A673 (cell line): ENCODE data around the gene DUXA. TPM values are rescaled to one million over a fixed set of nuclear protein-coding genes. Genes with fewer than 3 reads are reported as not detected.

Experiments used
- Bru-seq: library from RNA; stranded (reverse); fragments of 400-500 nt; gene quantifications from one replicate; lab custom pipeline; 2021; lab: Mats Ljungman, UMichigan
- BruChase-seq, 2 experiments: library from RNA; stranded (reverse); fragments of 400-500 nt; gene quantifications; one replicate each; lab custom pipeline; 2021; lab: Mats Ljungman, UMichigan
- BruUV-seq: library from RNA; stranded (reverse); fragments of 400-500 nt; replicated peaks from 2 replicates; lab custom pipeline; 2021; lab: Mats Ljungman, UMichigan
- CTCF ChIA-PET: fragments of 300-600 bp; sonication (Branson Sonifier 250); formaldehyde crosslinking; loops from one replicate; lab custom pipeline; 2022; ENCODE audit warnings: antibody characterized with exemption; lab: Charles Lee
- POLR2A ChIA-PET: fragments of 300-600 bp; sonication (Branson Sonifier 250); formaldehyde crosslinking; loops from one replicate; lab custom pipeline; 2022; ENCODE audit warnings: antibody characterized with exemption; ENCODE audit not compliant: low non-redundant PET; lab: Charles Lee
- DNase-seq: peaks from one replicate; pipeline ENCODE4 v3.0.0-alpha.2; 2015; ENCODE audit warnings: low spot score
- H3K27ac ChIP-seq: fragments of 200-600 bp; sonication (generic); 2 replicates; pipeline ENCODE4 v1.5.1; 2016; ENCODE audit warnings: mixed run types, low read depth, mild to moderate bottlenecking, mixed read lengths, antibody characterized with exemption, low read length; ENCODE audit not compliant: poor library complexity, severe bottlenecking
- H3K27me3 ChIP-seq: fragments of 200-600 bp; sonication (generic); replicated peaks from 2 replicates; pipeline ENCODE4 v1.6.1; 2017; ENCODE audit warnings: mixed run types, low read depth, mild to moderate bottlenecking, mixed read lengths, antibody characterized with exemption, low read length; ENCODE audit not compliant: insufficient read depth, poor library complexity
- H3K36me3 ChIP-seq: fragments of 200-600 bp; sonication (generic); 2 replicates; pipeline ENCODE4 v1.6.1; 2016; ENCODE audit warnings: mixed run types, mild to moderate bottlenecking, mixed read lengths, antibody characterized with exemption, low read length; ENCODE audit not compliant: insufficient read depth, poor library complexity, severe bottlenecking
- H3K4me1 ChIP-seq: fragments of 200-600 bp; sonication (generic); 2 replicates; pipeline ENCODE4 v1.6.1; 2017; ENCODE audit warnings: mixed run types, mild to moderate bottlenecking, mixed read lengths, antibody characterized with exemption, low read length; ENCODE audit not compliant: insufficient read depth, poor library complexity, severe bottlenecking
- H3K4me3 ChIP-seq: fragments of 200-600 bp; sonication (generic); 2 replicates; pipeline ENCODE4 v1.5.1; 2016; ENCODE audit warnings: low read depth, mixed run types, mild to moderate bottlenecking, mixed read lengths, low read length; ENCODE audit not compliant: poor library complexity, severe bottlenecking
- H3K9me3 ChIP-seq: fragments of 200-600 bp; sonication (generic); 2 replicates; pipeline ENCODE4 v1.6.1; 2016; ENCODE audit warnings: mixed run types, low read depth, mild to moderate bottlenecking, mixed read lengths, antibody characterized with exemption, low read length; ENCODE audit not compliant: poor library complexity, severe bottlenecking
- CTCF ChIP-seq: fragments of 300-800, 200-600 bp; sonication (generic); conservative IDR thresholded peaks from 2 replicates; pipeline ENCODE4 v1.5.1; 2017; ENCODE audit warnings: low read depth, mild to moderate bottlenecking, antibody characterized with exemption, low read length, moderate library complexity, mixed read lengths
- EZH2 ChIP-seq: fragments of 200-600 bp; sonication (generic); IDR thresholded peaks from 2 replicates; pipeline ENCODE4 v1.6.1; 2017; ENCODE audit warnings: borderline replicate concordance, low read depth, mild to moderate bottlenecking, mixed read lengths, antibody characterized with exemption, low read length; ENCODE audit not compliant: poor library complexity, severe bottlenecking
- intact Hi-C: fragments of 100-400 bp; cut with micrococcal nuclease; formaldehyde crosslinking; loops from one replicate; pipeline ENCODE4 v1.10.0; 2022; ENCODE audit not compliant: unreplicated experiment
- long read RNA-seq: library from polyadenylated mRNA; stranded (forward); transcript quantifications from one replicate; pipeline ENCODE4 v2.0.0, GENCODE V29; 2022
- total RNA-seq: library from RNA; stranded (reverse); gene quantifications from 2 replicates; pipeline ENCODE4 v1.2.3, GENCODE V29; 2021

The DUXA gene
- total RNA-seq, result not detected in 2 replicates
- Bru-seq, nascent RNA, result not detected
- not detected for BruChase-seq, experiment 1, labeled RNA remaining after a 2-hour chase
- not detected for BruChase-seq, experiment 2, labeled RNA remaining after a 6-hour chase
- long read RNA-seq, result 0 reads

- intact Hi-C loops, result no loop called here
- Histone ChIP-seq H3K4me1 (no peaks in the 10 kb centered on the region), H3K4me3 (no peak within 1 kb of the TSS), H3K27ac (no peak within 1 kb of the TSS), H3K36me3 (no peaks in the 10 kb centered on the region), H3K9me3 (no peaks in the 10 kb centered on the region), H3K27me3 (peaks cover 4% of the 10 kb centered on the region)
- no TSS peak for BruUV-seq
- no peak for DNase-seq
- POLR2A ChIA-PET, result no interaction called here
- CTCF ChIA-PET, result no interaction called here
- TF ChIP-seq CTCF (no peak), EZH2 (no peak)
These were observed at the start of gene DUXA for GRCh38 chr19:57167385-57167784. TSS of gene DUXA (minus strand) at chr19:57167485. CDS start at chr19:57167443, 42 bp downstream.

- no peaks in the 10 kb centered on the region for H3K9me3 ChIP-seq
- no peak for TF ChIP-seq EZH2
- no peak for TF ChIP-seq CTCF
- no peaks in the 10 kb centered on the region for H3K4me1 ChIP-seq
- POLR2A ChIA-PET, result no interaction called here
- no peak for DNase-seq
- no peak overlapping the region for H3K27ac ChIP-seq
- H3K36me3 ChIP-seq, result peaks cover 59% of the 10 kb centered on the region
- no TSS peak for BruUV-seq
- intact Hi-C loops, result no loop called here
- no peaks in the 10 kb centered on the region for H3K27me3 ChIP-seq
- CTCF ChIA-PET, result no interaction called here
- no peak overlapping the region for H3K4me3 ChIP-seq
These were observed 44.8 kb upstream of the DUXA start for GRCh38 chr19:57212109-57212508.

- ChIA-PET CTCF (no interaction called here), POLR2A (no interaction called here)
- TF ChIP-seq EZH2, result no peak
- TF ChIP-seq CTCF, result no peak
- Histone ChIP-seq H3K9me3 (no peaks in the 10 kb centered on the region), H3K36me3 (peaks cover 65% of the 10 kb centered on the region), H3K27me3 (no peaks in the 10 kb centered on the region), H3K4me3 (no peak overlapping the region), H3K27ac (no peak overlapping the region), H3K4me1 (no peaks in the 10 kb centered on the region)
- no TSS peak for BruUV-seq
- intact Hi-C loops, result no loop called here
- no peak for DNase-seq
These were observed 43.1 kb upstream of the DUXA start for GRCh38 chr19:57210381-57210780.
